HG03196 (cell line): ENCODE results near the gene CXCL1.

Experiments
- ATAC-seq: cut with Tn5 transposase; IDR thresholded peaks from one replicate; pipeline ENCODE4 v1.9.1; 2021; ENCODE audit not compliant: unreplicated experiment

The CXCL1 gene

GRCh38 chr4:73851293-73851692 is 17.9 kb upstream of the CXCL1 start:
- no peak for ATAC-seq

DNA sequence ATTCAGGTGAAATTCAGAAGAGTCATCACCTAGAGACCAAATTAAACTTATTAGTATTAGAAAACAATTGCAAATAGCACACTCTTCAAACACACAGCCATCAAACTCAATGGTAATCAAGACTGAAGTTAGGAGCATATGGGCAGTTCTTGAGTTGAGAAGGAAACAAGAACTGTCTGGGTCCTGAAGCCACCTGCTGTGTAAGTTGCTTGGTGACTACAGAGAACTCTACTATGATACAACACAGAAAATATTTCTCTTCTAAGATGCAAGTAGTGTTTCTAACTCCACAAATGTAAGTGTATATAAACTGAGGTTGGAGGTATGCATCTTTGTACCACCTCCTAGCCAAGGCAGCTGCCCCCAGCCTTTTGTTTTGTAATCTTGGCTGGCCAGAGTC is 16.4 kb upstream of the CXCL1 start:
- no peak for ATAC-seq

DNA sequence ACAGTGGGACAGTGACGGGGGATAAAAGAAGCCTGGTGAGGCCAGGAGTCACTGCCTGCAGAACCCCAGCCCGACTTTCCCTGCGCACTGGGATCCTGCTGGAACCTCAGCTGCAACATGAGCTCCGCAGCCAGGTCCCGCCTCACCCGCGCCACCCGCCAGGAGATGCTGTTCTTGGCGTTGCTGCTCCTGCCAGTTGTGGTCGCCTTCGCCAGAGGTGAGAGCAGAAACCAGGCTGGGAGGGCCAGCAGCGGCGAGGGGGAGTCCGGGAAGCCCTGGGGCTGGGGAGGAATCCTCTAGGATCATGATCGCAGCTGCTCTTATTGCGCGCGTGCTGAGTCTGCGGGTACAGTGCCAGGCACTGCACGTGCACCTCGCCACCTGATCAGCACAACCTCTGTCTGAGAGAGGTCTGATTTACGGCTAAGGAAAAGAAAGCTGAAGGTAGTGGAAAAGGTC is 15.9 kb upstream of the CXCL1 start, which contains the start of gene PF4V1:
PF4V1 (plus strand) TSS at position 51 of the 459 bp plus-strand sequence; CDS start at position 118, 67 bp downstream.
- ATAC-seq = no peak

- no peak for ATAC-seq
Measured at GRCh38 chr4:73853718-73854473, 15.3 kb upstream of the CXCL1 start.

DNA sequence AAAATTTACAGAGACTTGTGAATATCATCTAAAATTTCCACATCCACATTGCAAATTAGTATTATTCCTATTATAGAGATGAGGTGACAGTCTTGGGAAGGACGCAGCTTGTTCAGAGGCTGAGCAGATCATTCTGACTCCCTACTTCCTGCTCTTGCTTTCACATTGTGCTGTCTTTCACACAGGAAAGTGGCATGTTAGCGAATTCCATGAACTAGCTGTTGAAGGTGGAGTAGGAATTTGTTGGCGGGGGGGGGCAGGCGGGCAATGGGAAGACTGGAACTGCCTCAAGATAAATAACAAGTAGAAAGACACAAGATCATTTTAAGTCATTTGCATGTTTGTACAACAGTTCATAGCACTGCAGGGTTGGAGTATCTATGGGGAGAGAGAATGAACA is 13.8 kb upstream of the CXCL1 start:
- no peak for ATAC-seq

GRCh38 chr4:73856518-73856917 is 12.7 kb upstream of the CXCL1 start:
- ATAC-seq = no peak

DNA sequence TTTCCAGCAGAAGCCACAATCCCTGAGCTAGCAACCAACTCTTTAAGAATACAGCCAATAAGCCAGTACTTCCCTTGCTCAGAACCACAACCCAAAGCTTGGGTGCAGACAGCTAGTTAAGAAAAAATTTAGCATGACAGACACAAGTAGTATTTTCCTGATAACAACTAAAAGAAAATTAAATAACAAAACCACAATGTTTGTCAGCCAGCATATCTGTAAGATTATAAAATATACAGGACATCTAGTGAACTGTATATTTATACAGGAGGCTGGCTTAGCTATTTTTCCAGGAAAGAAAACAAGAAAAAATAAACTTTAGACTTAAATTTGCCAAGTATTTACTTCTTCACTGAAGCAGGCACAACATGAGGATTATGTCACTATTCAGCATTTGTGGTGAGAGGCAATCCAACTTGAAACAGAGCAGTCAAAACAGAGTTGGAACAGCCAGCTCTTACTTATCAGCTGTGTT is 9.5 kb upstream of the CXCL1 start:
- ATAC-seq = no peak

DNA sequence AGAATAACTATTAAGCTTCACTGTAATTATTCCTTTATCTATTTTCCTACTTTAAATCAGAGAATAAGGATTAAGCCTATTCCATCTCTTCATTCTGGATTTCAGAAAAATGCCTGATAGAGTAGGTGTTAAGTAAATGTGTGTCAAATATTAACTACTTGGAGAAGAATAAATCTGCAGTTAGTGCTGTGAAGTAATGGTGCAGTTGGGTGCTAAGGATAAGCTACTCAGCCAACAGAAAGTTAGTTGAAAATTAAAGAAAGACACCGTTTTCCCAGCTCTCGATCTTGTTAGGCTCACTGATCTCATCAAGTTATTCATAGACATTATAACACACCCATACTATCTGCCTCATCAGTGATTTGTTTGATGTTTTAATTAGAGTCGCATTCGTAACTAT is 9.0 kb upstream of the CXCL1 start:
- no peak for ATAC-seq

DNA sequence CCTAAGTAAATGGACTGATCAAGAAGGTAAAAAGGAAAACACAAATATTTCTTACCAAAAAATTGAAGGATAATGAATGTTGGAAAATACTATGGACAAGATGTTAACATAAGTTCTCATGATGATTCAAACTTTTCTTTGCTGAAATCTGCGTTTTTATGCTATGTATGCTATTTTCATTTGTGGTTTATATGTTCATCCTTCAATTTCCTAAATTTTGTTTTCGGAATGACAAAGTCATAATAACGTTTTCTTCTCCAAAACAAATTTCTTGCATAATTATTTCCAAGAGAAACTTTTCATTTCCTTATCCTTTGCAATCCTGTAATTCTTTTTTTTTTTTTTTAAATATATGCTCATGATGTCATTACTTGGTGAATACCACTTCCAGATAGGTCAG is 8.3 kb upstream of the CXCL1 start:
- no peak for ATAC-seq

- no peak for ATAC-seq
Measured at GRCh38 chr4:73862322-73862721, 6.9 kb upstream of the CXCL1 start.

GRCh38 chr4:73864365-73864764 is 4.8 kb upstream of the CXCL1 start:
- no peak for ATAC-seq

DNA sequence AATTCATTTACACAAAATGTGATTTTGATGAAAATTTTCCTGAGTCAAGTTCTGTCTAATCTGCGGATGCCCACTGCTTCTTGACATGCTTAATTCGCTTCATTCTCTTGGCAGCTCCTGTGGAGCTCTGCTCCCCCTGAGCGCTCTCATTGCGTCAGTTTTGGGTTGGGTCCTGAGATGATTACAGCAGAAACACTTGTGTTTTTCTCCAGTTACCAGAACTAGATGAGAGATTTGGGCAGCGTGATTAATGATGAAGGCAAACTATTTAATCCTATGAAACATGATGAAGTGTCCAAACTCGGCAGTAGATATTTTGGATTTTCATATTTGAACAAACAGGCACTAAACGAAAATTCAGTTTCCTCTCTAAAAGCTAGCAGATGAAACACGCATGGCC is 4.2 kb upstream of the CXCL1 start:
- no peak for ATAC-seq

- no peak for ATAC-seq
Measured at GRCh38 chr4:73865431-73866096, 3.6 kb upstream of the CXCL1 start.

DNA sequence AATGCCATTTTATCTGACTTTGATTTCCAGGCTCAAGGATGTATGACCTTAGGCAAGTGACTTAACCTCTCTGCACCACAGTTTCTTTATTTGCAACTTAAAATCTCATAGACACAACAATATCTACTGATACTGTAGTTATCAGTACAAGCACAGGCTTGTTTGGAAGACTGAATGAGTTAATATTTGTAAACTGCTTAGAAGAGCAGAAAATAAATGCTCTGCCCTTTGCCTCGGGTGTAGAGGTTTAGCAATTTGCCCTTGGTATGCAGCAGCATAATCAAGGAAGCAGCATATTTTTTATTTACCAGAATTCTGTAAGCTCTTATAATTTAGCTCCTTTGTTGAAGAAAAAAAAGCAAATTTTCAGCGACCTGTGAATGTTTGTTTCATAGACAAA is 2.9 kb upstream of the CXCL1 start:
- ATAC-seq = no peak

DNA sequence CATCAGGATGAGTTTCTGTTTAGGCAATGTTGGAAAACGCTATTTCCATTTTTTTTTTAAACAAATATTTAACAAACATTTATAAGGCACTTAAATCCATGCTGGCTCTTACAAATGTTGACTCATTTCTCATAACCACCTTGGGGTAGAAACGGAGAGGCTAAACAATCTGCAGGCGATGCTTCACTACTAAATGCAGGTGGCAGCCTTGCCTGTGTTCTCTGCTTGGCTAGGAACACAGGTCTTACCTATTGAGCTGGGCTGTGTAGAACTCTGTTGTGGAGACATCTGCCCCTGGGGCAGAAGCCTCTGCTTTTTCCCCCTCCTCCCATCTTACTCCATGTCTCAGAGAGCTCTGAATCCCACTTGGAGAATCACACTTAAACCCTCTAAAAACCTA is 1.4 kb upstream of the CXCL1 start:
- ATAC-seq = no peak

DNA sequence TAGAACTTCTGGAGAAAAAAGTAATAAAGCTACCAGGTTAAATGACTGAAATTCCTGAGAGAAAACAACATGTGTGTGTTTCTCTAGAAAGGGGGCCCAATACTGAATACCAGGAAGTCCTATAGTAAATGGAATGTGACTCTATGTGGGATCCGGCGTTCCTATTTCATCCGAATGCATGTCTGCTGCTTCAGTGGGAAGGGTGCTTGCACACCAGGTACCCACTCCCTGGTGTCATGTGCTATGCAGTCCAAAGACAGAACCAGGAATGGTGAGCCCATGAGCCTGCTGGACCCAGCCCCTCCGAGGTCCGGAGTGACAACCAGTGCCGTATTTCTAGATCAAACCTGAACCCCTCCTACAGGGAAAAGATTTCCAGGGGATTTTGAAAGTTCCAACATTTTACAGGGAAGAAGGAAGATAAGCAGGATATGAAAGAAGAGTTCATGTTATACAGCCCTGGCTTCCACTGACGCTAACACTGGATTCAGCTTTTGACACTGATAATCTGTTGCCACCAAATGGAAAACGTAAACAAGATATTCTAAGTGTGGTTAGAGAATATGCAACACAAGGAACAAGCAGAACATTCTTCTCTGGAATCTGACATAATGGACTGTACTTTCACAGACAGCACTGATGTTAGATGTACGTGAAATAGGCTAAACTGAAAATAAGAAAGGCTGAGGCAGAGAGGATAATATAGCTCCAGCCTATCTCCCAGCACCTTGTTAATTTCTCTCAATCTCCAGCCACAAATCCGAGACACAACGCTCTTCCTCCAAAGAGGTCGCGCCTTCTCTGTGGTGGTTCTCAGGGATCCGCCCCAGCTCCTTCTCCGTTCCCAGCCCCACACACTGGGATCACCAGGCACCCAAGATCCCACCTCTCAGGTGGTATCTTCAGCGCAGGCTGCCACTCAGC is 725 bp upstream of the CXCL1 start:
- ATAC-seq = no peak

DNA sequence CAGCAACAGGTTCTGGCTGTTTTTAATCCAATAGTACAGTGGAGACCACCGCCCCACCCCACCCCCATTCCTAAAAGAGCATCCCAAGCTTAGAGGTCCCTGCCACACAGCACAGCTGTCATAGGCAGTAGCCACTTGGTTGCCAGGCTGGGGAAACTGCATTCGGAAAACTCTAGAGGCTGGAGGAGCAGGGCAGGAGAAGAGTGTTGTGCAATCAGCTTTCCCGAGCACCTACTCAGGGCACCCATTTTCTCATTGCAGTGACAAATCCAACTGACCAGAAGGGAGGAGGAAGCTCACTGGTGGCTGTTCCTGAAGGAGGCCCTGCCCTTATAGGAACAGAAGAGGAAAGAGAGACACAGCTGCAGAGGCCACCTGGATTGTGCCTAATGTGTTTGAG is 1.1 kb downstream of the CXCL1 start:
- ATAC-seq = no peak

DNA sequence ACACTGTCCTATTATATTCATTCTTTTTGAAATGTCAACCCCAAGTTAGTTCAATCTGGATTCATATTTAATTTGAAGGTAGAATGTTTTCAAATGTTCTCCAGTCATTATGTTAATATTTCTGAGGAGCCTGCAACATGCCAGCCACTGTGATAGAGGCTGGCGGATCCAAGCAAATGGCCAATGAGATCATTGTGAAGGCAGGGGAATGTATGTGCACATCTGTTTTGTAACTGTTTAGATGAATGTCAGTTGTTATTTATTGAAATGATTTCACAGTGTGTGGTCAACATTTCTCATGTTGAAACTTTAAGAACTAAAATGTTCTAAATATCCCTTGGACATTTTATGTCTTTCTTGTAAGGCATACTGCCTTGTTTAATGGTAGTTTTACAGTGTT is 1.6 kb downstream of the CXCL1 start:
- ATAC-seq = no peak

GRCh38 chr4:73871511-73872310 is 2.5 kb downstream of the CXCL1 start:
- ATAC-seq = no peak

- no peak for ATAC-seq
Measured at GRCh38 chr4:73872316-73873108, 3.3 kb downstream of the CXCL1 start.
